BLaER1 (cell line): ENCODE results near the gene STXBP1.
"Not testable (repeated sequence)": the region's sequence is repeated elsewhere in the genome, so short reads cannot be mapped to it uniquely, and the experiment has no call there.

Experiments
- H3K27ac ChIP-seq: shearing (Covaris generic); formaldehyde crosslinking; 2 replicates; pipeline ENCODE4 v1.8.1; 2022
- H3K27me3 ChIP-seq: shearing (Covaris generic); formaldehyde crosslinking; 2 replicates; pipeline ENCODE4 v1.8.1; 2022
- H3K36me3 ChIP-seq: shearing (Covaris generic); formaldehyde crosslinking; 2 replicates; pipeline ENCODE4 v1.8.1; 2022
- H3K4me1 ChIP-seq: shearing (Covaris generic); formaldehyde crosslinking; 2 replicates; pipeline ENCODE4 v1.8.1; 2022
- H3K4me2 ChIP-seq: shearing (Covaris generic); formaldehyde crosslinking; 2 replicates; pipeline ENCODE4 v1.8.1; 2022
- H3K4me3 ChIP-seq: shearing (Covaris generic); formaldehyde crosslinking; 2 replicates; pipeline ENCODE4 v1.8.1; 2022
- H3K9ac ChIP-seq: shearing (Covaris generic); formaldehyde crosslinking; 2 replicates; pipeline ENCODE4 v1.8.1; 2022
- H3K9me3 ChIP-seq: shearing (Covaris generic); formaldehyde crosslinking; 2 replicates; pipeline ENCODE4 v1.8.1; 2022
- H4K20me1 ChIP-seq: shearing (Covaris generic); formaldehyde crosslinking; 2 replicates; pipeline ENCODE4 v1.8.1; 2022
- Cebpa-rat ChIP-seq: shearing (Covaris generic); IDR thresholded peaks from 2 replicates; pipeline ENCODE4 v1.8.1; 2022

The STXBP1 gene

GRCh38 chr9:127578627-127578951 is 33.5 kb upstream of the STXBP1 start:
- Histone ChIP-seq H3K9ac (0 out of 2 replicates have a peak overlapping the region, but pooled peaks have one; percentile 51), H3K4me3 (no peak overlapping the region), H3K27me3 (no peaks in the 10 kb centered on the region), H3K4me2 (peak overlapping the region; percentile 81), H3K9me3 (no peaks in the 10 kb centered on the region), H3K4me1 (peaks cover 53% of the 10 kb centered on the region), H3K27ac (peak overlapping the region; percentile 62), H3K36me3 (no peaks in the 10 kb centered on the region), H4K20me1 (no peaks in the 10 kb centered on the region)
- TF ChIP-seq Cebpa-rat = no peak

- Histone ChIP-seq H3K4me3 (no peak overlapping the region), H3K4me2 (peak overlapping the region; percentile 81), H3K36me3 (no peaks in the 10 kb centered on the region), H3K27me3 (no peaks in the 10 kb centered on the region), H3K9me3 (no peaks in the 10 kb centered on the region), H3K4me1 (peaks cover 51% of the 10 kb centered on the region), H3K27ac (peak overlapping the region; percentile 62), H4K20me1 (no peaks in the 10 kb centered on the region), H3K9ac (peak overlapping the region; percentile 51; the same call in 1 of the 2 replicates)
- no peak for TF ChIP-seq Cebpa-rat
These were observed 32.9 kb upstream of the STXBP1 start for GRCh38 chr9:127578952-127579853.

DNA sequence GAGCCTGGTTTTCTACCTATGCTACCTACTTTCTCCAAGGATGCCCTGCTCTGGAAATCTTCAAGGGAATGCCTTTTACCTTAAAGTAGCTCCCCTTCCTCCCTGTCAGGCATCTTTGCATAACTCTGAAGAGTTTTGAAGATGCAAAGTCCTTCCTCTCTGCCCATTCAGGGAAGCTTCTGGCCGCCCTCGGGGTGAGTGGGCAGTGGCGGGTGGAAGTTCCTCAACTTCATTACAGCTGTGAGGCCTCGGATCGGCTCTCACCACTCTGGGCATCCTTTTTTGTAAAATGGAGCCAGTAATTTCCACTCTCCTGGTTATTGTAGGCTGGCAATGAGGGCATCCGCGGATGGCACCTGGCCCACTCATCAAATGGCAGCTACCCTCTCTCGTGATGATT is 31.7 kb upstream of the STXBP1 start:
- Histone ChIP-seq H3K27me3 (no peaks in the 10 kb centered on the region), H3K4me3 (no peak overlapping the region), H4K20me1 (no peaks in the 10 kb centered on the region), H3K9ac (no peak overlapping the region), H3K36me3 (no peaks in the 10 kb centered on the region), H3K4me2 (peak overlapping the region; percentile 40), H3K4me1 (peaks cover 39% of the 10 kb centered on the region), H3K9me3 (no peaks in the 10 kb centered on the region), H3K27ac (no peak overlapping the region)
- no peak for TF ChIP-seq Cebpa-rat

GRCh38 chr9:127580879-127581475 is 31.1 kb upstream of the STXBP1 start:
- H3K36me3 ChIP-seq = no peaks in the 10 kb centered on the region
- peak overlapping the region; percentile 40 for H3K4me2 ChIP-seq
- H3K9ac ChIP-seq = no peak overlapping the region
- no peak overlapping the region for H3K4me3 ChIP-seq
- H3K4me1 ChIP-seq = peaks cover 33% of the 10 kb centered on the region
- H4K20me1 ChIP-seq = no peaks in the 10 kb centered on the region
- H3K9me3 ChIP-seq = no peaks in the 10 kb centered on the region
- no peak for TF ChIP-seq Cebpa-rat
- no peak overlapping the region for H3K27ac ChIP-seq
- H3K27me3 ChIP-seq = no peaks in the 10 kb centered on the region

DNA sequence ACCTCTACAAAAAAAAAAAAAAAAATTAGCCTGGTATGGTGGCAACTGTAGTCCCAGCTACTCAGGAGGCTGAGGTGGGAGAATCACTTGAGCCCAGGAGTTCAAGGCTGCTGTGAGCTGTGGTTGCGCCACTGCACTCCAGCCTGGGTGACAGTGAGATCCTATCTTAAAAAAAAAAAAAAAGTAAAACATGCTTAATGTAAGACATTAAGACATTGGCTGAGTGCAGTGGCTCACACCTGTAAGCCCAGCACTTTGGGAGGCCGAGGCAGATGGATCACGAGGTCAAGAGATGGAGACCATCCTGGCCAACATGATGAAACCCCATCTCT is 27.6 kb upstream of the STXBP1 start:
- H4K20me1 ChIP-seq, H3K27ac ChIP-seq, H3K4me3 ChIP-seq, H3K9ac ChIP-seq, H3K4me2 ChIP-seq, H3K36me3 ChIP-seq, H3K27me3 ChIP-seq, H3K9me3 ChIP-seq: not testable (repeated sequence)
- peaks cover 20% of the 10 kb centered on the region for H3K4me1 ChIP-seq

- no peak for TF ChIP-seq Cebpa-rat
- Histone ChIP-seq H3K27me3 (no peaks in the 10 kb centered on the region), H3K4me1 (peaks cover 12% of the 10 kb centered on the region), H3K4me2 (no peak overlapping the region), H3K9me3 (no peaks in the 10 kb centered on the region), H3K27ac (no peak overlapping the region), H3K4me3 (no peak overlapping the region), H4K20me1 (no peaks in the 10 kb centered on the region), H3K9ac (no peak overlapping the region), H3K36me3 (no peaks in the 10 kb centered on the region)
These were observed 26.8 kb upstream of the STXBP1 start for GRCh38 chr9:127585161-127585819.

DNA sequence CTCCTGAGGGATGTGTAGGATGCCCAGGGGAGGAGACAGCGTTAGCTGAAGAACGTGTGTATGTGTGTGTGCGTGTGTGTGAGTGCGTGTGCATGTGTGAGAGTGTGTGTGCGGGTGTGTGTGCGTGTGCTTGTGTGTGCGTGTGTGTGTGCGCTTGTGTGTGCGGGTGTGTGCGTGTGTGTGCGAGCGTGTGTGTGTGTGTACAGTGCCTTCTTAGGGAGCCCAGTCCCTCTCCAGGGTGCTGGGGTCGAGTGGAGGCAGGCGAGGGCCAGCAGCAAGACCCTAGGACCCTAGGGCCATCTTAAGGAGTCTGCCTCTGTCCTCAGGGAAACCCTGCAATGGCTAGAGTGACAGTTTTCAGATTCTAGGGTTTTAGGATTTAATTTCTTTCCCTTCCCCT is 26.0 kb upstream of the STXBP1 start:
- Histone ChIP-seq H3K4me1 (peaks cover 4% of the 10 kb centered on the region), H3K4me2 (no peak overlapping the region), H3K9ac (no peak overlapping the region), H4K20me1 (no peaks in the 10 kb centered on the region), H3K9me3 (no peaks in the 10 kb centered on the region), H3K4me3 (no peak overlapping the region), H3K27me3 (no peaks in the 10 kb centered on the region), H3K27ac (no peak overlapping the region), H3K36me3 (no peaks in the 10 kb centered on the region)
- TF ChIP-seq Cebpa-rat = no peak

DNA sequence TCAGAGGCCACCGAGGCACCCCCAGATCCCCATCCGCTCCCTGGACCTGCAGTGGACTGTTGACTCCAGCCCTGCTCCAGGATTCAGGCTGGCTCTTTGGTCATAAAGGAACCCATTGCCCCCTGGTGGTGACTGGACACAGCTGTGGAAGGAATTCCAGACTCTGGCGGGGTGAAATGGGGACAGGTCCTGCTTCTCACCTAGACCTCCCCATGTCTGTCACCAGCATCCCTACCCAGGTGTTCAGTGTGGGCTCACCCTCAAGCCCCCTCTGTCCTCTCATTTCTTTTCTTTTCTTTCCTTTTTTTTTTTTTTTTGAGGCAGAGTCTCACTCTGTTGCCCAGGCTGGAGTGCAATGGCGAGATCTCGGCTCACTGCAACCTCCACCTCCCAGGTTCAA is 25.5 kb upstream of the STXBP1 start:
- Histone ChIP-seq H3K27ac (no peak overlapping the region), H3K9ac (no peak overlapping the region), H3K9me3 (no peaks in the 10 kb centered on the region), H3K36me3 (no peaks in the 10 kb centered on the region), H3K4me1 (no peaks in the 10 kb centered on the region), H4K20me1 (no peaks in the 10 kb centered on the region), H3K27me3 (no peaks in the 10 kb centered on the region), H3K4me3 (no peak overlapping the region), H3K4me2 (no peak overlapping the region)
- no peak for TF ChIP-seq Cebpa-rat

- Histone ChIP-seq H3K4me1 (no peaks in the 10 kb centered on the region), H3K27me3 (no peaks in the 10 kb centered on the region), H3K4me3 (no peak overlapping the region), H4K20me1 (no peaks in the 10 kb centered on the region), H3K27ac (no peak overlapping the region), H3K36me3 (no peaks in the 10 kb centered on the region), H3K9me3 (no peaks in the 10 kb centered on the region), H3K9ac (no peak overlapping the region), H3K4me2 (no peak overlapping the region)
- TF ChIP-seq Cebpa-rat = no peak
These were observed 24.1 kb upstream of the STXBP1 start for GRCh38 chr9:127587966-127588365.
